Stimulated activated naive CD4-positive, alpha-beta T cell treated with Interleukin-2 at 50 U/mL for 16 hours (primary cell): ENCODE measurements around the gene ZNF783.
"Not testable (repeated sequence)": the region's sequence is repeated elsewhere in the genome, so short reads cannot be mapped to it uniquely, and the experiment has no call there.

ENCODE experiments used
- DNase-seq: peaks from one replicate; lab custom pipeline; 2025; lab: John Stamatoyannopoulos, UW

Gene ZNF783

GRCh38 chr7:149240637-149241036, 21.4 kb upstream of the ZNF783 start:
- no peak for DNase-seq

- no peak for DNase-seq
Measured at GRCh38 chr7:149241696-149242095, 20.3 kb upstream of the ZNF783 start.

DNA sequence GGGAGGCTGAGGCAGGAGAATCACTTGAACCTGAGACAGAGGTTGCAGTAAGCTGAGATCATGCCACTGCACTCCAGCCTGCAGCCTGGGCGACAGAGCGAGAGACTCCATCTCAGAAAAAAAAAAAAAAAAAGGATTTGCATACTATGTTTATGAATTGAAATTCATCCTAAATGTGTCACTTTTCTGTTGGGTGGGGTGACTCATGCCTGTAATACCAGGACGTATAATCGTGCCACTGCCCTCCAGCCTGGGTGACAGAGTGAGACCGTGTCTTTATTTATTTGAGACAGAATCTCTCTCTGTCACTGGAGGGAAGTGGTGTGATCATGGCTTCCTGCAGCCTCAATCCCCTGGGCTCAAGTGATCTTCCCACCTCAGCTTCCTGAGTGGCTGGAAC, 16.8 kb upstream of the ZNF783 start:
- DNase-seq, result peak; percentile 56

DNA sequence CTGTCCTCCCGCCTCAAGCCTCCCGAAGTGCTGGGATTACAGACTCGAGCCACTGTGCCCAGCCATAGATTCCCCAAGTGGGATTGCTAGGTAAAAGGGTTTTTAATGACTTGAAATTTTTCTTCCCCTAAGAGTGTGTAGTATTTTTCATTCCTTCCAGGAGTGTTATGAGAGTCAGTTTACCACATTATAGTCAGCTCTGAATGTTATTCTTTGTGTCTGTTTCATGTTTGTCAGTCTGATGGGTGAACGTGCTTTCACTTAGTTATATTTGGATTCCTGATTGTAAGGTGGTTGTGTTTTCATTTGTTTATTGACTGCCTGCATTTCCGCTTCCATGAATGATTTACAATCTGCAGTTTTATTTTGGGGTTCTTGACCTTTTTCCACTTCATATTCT, 16.3 kb upstream of the ZNF783 start:
- no peak for DNase-seq

- no peak for DNase-seq
Measured at GRCh38 chr7:149248777-149249176, 13.2 kb upstream of the ZNF783 start.

GRCh38 chr7:149250151-149250550, 11.8 kb upstream of the ZNF783 start:
- not testable (repeated sequence) for DNase-seq

DNA sequence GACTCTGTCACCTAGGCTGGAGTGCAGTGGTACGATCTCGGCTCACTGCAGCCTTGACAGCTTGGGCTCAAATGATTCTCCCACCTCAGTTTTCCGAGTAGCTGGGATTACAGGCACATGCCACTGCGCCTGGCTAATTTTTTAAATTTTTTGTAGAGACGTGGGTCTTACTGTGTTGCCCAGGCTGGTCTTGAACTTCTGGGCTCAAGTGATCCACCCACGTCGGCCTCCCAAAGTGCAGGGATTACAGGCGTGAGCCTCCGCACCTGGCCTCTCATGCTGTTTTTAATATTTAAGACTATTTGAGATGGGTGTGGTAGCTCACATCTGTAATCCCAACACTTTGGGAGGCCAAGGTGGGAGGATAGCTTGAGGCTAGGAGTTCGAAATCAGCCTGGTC, 10.5 kb upstream of the ZNF783 start:
- DNase-seq, result not testable (repeated sequence)

- DNase-seq, result no peak
Measured at GRCh38 chr7:149252378-149252777, 9.6 kb upstream of the ZNF783 start.

- DNase-seq, result no peak
Measured at GRCh38 chr7:149253665-149254064, 8.3 kb upstream of the ZNF783 start.

DNA sequence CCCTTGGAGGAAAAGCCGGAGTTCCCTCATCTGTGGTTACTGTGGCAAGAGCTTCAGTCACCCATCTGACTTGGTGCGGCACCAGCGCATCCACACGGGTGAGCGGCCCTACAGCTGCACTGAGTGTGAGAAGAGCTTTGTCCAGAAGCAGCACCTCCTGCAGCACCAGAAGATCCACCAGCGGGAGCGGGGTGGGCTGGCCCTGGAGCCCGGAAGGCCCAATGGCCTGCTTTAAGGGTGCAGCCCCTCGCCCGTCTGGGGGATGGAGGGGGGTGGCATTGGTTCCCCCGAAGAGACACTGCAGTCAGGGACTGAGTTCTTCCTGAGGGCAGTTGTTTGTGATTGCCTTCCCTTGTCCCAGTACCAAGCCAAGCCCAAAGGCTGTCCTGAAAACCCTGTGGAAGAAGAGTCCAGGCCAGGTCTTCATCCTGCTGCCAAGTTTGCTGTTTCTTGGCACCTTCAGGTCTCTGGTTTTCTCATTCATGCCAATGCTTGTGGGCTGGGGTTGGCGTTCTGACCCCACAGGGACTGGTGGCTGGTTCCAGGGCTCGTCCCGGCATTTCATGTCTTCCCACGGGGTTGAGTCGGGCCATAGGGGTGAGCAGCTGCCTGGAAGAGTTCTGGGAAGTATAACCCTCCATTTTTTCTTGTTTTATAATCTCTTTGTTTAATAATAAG, 7.7 kb upstream of the ZNF783 start:
- no peak for DNase-seq

DNA sequence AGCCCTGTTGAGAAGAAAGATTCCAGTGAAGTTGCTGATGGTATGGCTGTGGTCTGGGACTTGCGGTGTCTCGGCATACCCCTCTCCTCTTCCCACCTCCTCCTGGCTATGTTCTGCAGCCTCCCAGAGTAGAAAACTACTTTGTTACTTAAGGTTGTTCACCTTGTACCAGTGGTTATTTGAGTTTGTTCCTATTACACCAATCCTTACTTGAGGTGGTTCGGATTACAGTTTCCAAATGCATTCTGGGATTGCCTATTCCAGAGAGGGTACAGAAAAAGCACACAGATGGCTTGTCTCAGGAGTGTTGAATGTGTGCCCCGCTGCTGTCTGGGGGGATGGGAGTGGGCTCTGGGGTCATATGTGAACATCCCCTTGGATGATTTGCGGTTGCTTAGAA, 6.8 kb upstream of the ZNF783 start:
- DNase-seq, result no peak

- no peak for DNase-seq
Measured at GRCh38 chr7:149256568-149256967, 5.4 kb upstream of the ZNF783 start.

- no peak for DNase-seq
Measured at GRCh38 chr7:149257146-149257545, 4.8 kb upstream of the ZNF783 start.

DNA sequence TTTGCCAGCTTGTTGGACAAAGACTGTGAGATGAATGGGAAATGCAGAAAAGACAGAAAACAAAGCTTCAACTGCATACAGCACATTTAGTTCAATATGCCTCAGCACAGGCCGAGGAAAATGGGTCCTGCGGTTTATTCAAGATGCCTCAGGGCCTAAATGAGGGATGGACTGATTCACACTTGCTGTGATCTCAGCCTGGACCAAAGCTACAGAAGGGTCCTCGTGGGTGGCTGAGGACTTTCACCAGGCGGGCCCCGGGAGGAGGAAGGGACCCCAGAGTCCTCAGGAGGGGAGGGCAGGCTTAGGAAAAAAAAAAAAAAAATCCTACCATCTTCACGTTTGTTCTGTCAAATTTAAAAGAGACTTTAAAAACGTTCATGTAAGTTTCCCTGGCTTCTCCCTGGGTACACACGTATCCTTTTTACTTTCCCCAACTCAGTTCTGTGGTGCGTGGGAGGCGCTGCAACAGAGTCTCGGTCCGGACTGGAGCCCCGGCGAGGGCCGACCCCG, 624 bp upstream of the ZNF783 start:
- no peak for DNase-seq

DNA sequence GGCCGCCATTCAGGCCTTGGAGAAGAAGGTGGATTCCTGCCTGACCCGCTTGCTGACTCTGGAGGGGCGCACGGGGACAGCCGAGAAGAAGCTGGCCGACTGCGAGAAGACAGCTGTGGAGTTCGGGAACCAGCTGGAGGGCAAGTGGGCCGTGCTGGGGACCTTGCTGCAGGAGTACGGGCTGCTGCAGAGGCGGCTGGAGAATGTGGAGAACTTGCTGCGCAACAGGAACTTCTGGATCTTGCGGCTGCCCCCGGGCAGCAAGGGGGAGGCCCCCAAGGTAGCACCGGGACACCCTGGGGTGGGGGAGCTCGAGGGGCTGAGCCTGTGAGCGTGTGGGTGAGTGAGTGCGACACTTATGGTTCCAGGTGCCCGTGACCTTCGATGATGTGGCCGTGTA, 4.5 kb downstream of the ZNF783 start:
- no peak for DNase-seq

- DNase-seq, result no peak
Measured at GRCh38 chr7:149267733-149268132, 5.7 kb downstream of the ZNF783 start.

- not testable (repeated sequence) for DNase-seq
Measured at GRCh38 chr7:149274424-149274823, 12.4 kb downstream of the ZNF783 start.

GRCh38 chr7:149277871-149278270, 15.9 kb downstream of the ZNF783 start:
- DNase-seq, result no peak

DNA sequence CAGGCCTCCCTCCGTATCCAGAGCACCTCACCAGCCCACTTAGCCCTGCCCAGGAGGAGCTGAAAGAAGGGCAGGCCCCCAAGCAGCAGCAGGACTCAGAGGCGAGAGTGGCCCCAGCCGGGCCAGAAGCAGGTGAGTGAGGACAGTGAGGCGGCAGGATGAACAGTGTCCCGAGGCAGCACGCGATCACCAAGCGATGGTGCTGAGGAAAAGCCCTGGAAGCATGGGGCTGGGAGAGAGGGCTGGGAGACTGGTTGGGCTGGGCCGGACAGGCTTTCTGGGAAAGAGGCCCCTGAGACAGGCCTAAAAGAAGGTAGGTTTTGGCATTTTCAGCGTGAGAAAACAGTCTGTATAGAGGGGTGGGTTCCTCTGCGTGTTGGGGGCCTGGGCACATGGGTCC, 16.4 kb downstream of the ZNF783 start:
- no peak for DNase-seq

DNA sequence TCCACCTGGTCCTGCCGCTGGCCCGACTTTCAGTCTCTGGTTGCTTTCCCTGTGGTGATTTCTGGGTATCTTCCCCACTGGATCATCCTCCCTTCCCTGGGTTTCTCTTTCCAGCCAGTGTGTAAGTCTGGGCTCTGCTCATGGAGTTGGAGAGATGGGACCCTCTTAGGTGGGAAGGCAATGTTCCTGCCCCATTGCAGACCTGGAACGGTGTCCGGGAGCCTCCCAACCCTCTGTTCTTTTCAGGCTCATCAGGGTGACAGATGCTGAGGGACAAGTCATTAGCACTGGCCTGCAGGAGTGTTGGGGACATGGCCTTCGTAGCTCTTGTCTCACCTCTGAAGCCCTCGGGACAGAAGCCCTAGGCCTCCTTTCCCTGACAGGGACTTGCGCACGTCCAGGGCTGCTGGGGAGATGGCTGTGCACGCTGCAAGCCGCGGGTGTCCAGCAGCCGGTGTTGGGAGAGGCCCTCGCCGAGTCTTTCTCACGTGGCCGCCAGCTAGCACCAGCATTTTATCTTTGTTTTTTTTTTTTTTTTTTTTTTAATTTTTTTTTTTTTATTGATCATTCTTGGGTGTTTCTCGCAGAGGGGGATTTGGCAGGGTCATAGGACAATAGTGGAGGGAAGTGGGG, 17.2 kb downstream of the ZNF783 start:
- no peak for DNase-seq

DNA sequence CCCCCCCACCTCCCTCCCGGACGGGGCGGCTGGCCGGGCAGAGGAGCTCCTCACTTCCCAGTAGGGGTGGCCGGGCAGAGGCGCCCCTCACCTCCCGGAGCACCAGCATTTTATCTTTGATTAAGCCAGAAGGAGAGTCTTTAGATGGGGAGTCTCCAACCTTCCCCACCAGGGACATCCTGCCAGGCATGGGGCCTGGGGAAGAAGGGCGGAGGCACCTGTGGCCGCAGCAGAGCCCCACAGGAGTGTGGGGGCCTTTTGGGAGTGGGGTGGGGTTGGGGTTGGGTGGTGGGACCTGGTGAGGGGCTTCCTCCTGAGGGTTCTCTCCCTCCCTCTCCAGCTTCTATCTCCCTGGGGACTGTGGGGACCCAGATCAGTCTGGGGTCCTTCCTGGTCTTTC, 18.2 kb downstream of the ZNF783 start:
- DNase-seq, result no peak

GRCh38 chr7:149280661-149281507, 18.9 kb downstream of the ZNF783 start:
- DNase-seq, result no peak
